HG03159 (cell line): ENCODE data around the gene RASSF5.

Experiments used
- ATAC-seq: cut with Tn5 transposase; IDR thresholded peaks from one replicate; pipeline ENCODE4 v1.9.1; 2021; ENCODE audit warnings: mild to moderate bottlenecking, moderate library complexity; ENCODE audit not compliant: unreplicated experiment

RASSF5 gene

GRCh38 chr1:206496131-206496793 lies 11.1 kb upstream of the RASSF5 start:
- ATAC-seq: peak; percentile 49

GRCh38 chr1:206497363-206497762 lies 10.0 kb upstream of the RASSF5 start:
- ATAC-seq: peak; percentile 37

GRCh38 chr1:206497774-206498173 lies 9.6 kb upstream of the RASSF5 start:
- ATAC-seq: no peak

GRCh38 chr1:206498685-206499084 lies 8.6 kb upstream of the RASSF5 start:
- ATAC-seq: no peak

- no peak for ATAC-seq
Observed at GRCh38 chr1:206500046-206500445, 7.3 kb upstream of the RASSF5 start.

GRCh38 chr1:206501881-206502280 lies 5.5 kb upstream of the RASSF5 start:
- no peak for ATAC-seq

- no peak for ATAC-seq
Observed at GRCh38 chr1:206502403-206502802, 4.9 kb upstream of the RASSF5 start.

- ATAC-seq: no peak
Observed at GRCh38 chr1:206502812-206503211, 4.5 kb upstream of the RASSF5 start.

GRCh38 chr1:206503591-206504362 lies 3.6 kb upstream of the RASSF5 start:
- ATAC-seq: peak; percentile 43

- no peak for ATAC-seq
Observed at GRCh38 chr1:206504363-206504713, 3.0 kb upstream of the RASSF5 start.

- ATAC-seq: no peak
Observed at GRCh38 chr1:206505702-206506355, 1.5 kb upstream of the RASSF5 start.

GRCh38 chr1:206506405-206507283 lies 687 bp upstream of the RASSF5 start:
- peak; percentile 27 for ATAC-seq

- ATAC-seq: no peak
Observed at GRCh38 chr1:206508130-206508889, 979 bp downstream of the RASSF5 start.

GRCh38 chr1:206508956-206509355 lies 1.6 kb downstream of the RASSF5 start:
- no peak for ATAC-seq

GRCh38 chr1:206509612-206510257 lies 2.4 kb downstream of the RASSF5 start:
- no peak for ATAC-seq

- no peak for ATAC-seq
Observed at GRCh38 chr1:206510371-206510770, 3.0 kb downstream of the RASSF5 start.

- ATAC-seq: no peak
Observed at GRCh38 chr1:206511362-206512057, 4.2 kb downstream of the RASSF5 start.

- no peak for ATAC-seq
Observed at GRCh38 chr1:206512058-206512850, 4.9 kb downstream of the RASSF5 start.

- ATAC-seq: no peak
Observed at GRCh38 chr1:206512851-206513180, 5.5 kb downstream of the RASSF5 start.
